LNCAP (cell line): ENCODE results near the gene CYP2B6.

ENCODE experiments used
- CTCF ChIP-seq: fragments of 450-650 bp; IDR thresholded peaks from 2 replicates; pipeline ENCODE4 v1.5.1; 2017; ENCODE audit warnings: mild to moderate bottlenecking

Gene CYP2B6

GRCh38 chr19:41014643-41015042, 23.6 kb downstream of the CYP2B6 start:
- no peak for TF ChIP-seq CTCF

GRCh38 chr19:41016488-41017071, 25.5 kb downstream of the CYP2B6 start:
- no peak for TF ChIP-seq CTCF

GRCh38 chr19:41018736-41019290, 27.7 kb downstream of the CYP2B6 start:
- TF ChIP-seq CTCF = no peak

- TF ChIP-seq CTCF = no peak
Measured at GRCh38 chr19:41019346-41019745, 28.3 kb downstream of the CYP2B6 start.

- TF ChIP-seq CTCF = no peak
Measured at GRCh38 chr19:41023193-41023592, 32.1 kb downstream of the CYP2B6 start.

GRCh38 chr19:41025411-41025810, 34.3 kb downstream of the CYP2B6 start:
- TF ChIP-seq CTCF = no peak

- no peak for TF ChIP-seq CTCF
Measured at GRCh38 chr19:41025871-41026270, 34.8 kb downstream of the CYP2B6 start.
